Measurements from ENCODE around the gene FIGN. TPM values are rescaled to one million over a fixed set of nuclear protein-coding genes. Genes with fewer than 3 reads are reported as not detected.

Gene FIGN
- total RNA-seq, 2 donors from 2014 or later: 8.9 to 9.8 TPM

- no peak for DNase-seq (ENCODE audit: low spot score)
- Histone ChIP-seq H3K4me1 (no peaks in the 10 kb centered on the region), H3K27ac (no peak overlapping the region), H3K4me3 (no peak overlapping the region), H3K27me3 (no peaks in the 10 kb centered on the region), H3K36me3 (peaks cover 11% of the 10 kb centered on the region), H3K9me3 (no peaks in the 10 kb centered on the region)
- TF ChIP-seq CTCF (IDR thresholded peaks at IDR 0.05): peak in 1 of 2 donors; percentile 41
Observed at GRCh38 chr2:163610817-163611556, 124.8 kb downstream of the FIGN start.

- no peaks in the 10 kb centered on the region for H3K27me3 ChIP-seq
- no peak overlapping the region for H3K27ac ChIP-seq
- DNase-seq (ENCODE audit: low spot score): no peak
- no peak for TF ChIP-seq CTCF (IDR thresholded peaks at IDR 0.05)
- H3K9me3 ChIP-seq: no peaks in the 10 kb centered on the region
- peaks cover 11% of the 10 kb centered on the region for H3K36me3 ChIP-seq
- no peak overlapping the region for H3K4me3 ChIP-seq
- no peaks in the 10 kb centered on the region for H3K4me1 ChIP-seq
Observed at GRCh38 chr2:163607630-163608029, 128.2 kb downstream of the FIGN start.

GRCh38 chr2:163606878-163607277, 128.9 kb downstream of the FIGN start:
- TF ChIP-seq CTCF (IDR thresholded peaks at IDR 0.05): no peak
- Histone ChIP-seq H3K4me3 (no peak overlapping the region), H3K27ac (no peak overlapping the region), H3K9me3 (no peaks in the 10 kb centered on the region), H3K27me3 (no peaks in the 10 kb centered on the region), H3K36me3 (peaks cover 11% of the 10 kb centered on the region), H3K4me1 (no peaks in the 10 kb centered on the region)
- no peak for DNase-seq (ENCODE audit: low spot score)

- DNase-seq (ENCODE audit: low spot score): no peak
- Histone ChIP-seq H3K9me3 (no peaks in the 10 kb centered on the region), H3K4me3 (no peak overlapping the region), H3K27ac (no peak overlapping the region), H3K4me1 (peaks cover 0 to 6% of the 10 kb centered on the region in 2 donors), H3K27me3 (no peaks in the 10 kb centered on the region), H3K36me3 (peaks cover 5% of the 10 kb centered on the region)
- TF ChIP-seq CTCF (IDR thresholded peaks at IDR 0.05): no peak
Observed at GRCh38 chr2:163605779-163606178, 130.0 kb downstream of the FIGN start.

GRCh38 chr2:163604941-163605555, 130.8 kb downstream of the FIGN start:
- Histone ChIP-seq H3K27ac (no peak overlapping the region), H3K4me3 (no peak overlapping the region), H3K36me3 (no peaks in the 10 kb centered on the region), H3K27me3 (no peaks in the 10 kb centered on the region), H3K4me1 (peaks cover 0 to 6% of the 10 kb centered on the region in 2 donors), H3K9me3 (no peaks in the 10 kb centered on the region)
- DNase-seq (ENCODE audit: low spot score): no peak
- TF ChIP-seq CTCF (IDR thresholded peaks at IDR 0.05): no peak
